Measurements from ENCODE around the gene ACP4. TPM values are rescaled to one million over a fixed set of nuclear protein-coding genes. Genes with fewer than 3 reads are reported as not detected.

The ACP4 gene
- total and polyA plus RNA-seq, 2 of the 13 experiments (the other 11 are each of a cell fraction or from before 2014, with no cell fraction given): 0.08 TPM; not detected in 1

- no peak for TF ChIP-seq AFF4 (CRISPR knock-in tag; IDR thresholded peaks at IDR 0.05)
- no peak for TF ChIP-seq NONO (IDR thresholded peaks at IDR 0.05)
- 0 out of 2 replicates have a peak, but pooled peaks have one; percentile 14 for TF ChIP-seq NONO (CRISPR knock-in tag; conservative IDR thresholded peaks at IDR 0.05)
- TF ChIP-seq DR1 (CRISPR knock-in tag; IDR thresholded peaks at IDR 0.05): peak; percentile 89
- peak; percentile 72; the same call in 1 of the 2 replicates for TF ChIP-seq KDM2A (CRISPR knock-in tag; IDR thresholded peaks at IDR 0.05; ENCODE audit: borderline replicate concordance, low read depth)
- 0 out of 2 replicates have a peak, but pooled peaks have one; percentile 47 for TF ChIP-seq TBX3 (IDR thresholded peaks at IDR 0.05; ENCODE audit: borderline replicate concordance)
- TF ChIP-seq HNF4G (IDR thresholded peaks at IDR 0.05; ENCODE audit: borderline replicate concordance, low read depth, low read length): peak; percentile 20; the same call in 1 of the 2 replicates
- no peak for TF ChIP-seq HNF4G (CRISPR knock-in tag; IDR thresholded peaks at IDR 0.05; ENCODE audit: borderline replicate concordance, low read depth)
- peak; percentile 65 for TF ChIP-seq ZFX (CRISPR knock-in tag; IDR thresholded peaks at IDR 0.05; ENCODE audit: low read depth)
- no peak for TF ChIP-seq NR2F1 (CRISPR knock-in tag; IDR thresholded peaks at IDR 0.05)
- no peak for TF ChIP-seq TOE1 (CRISPR knock-in tag; IDR thresholded peaks at IDR 0.05)
- TF ChIP-seq KLF16 (CRISPR knock-in tag; IDR thresholded peaks at IDR 0.05): peak in 1 of 2 experiments; percentile 25; a peak in 1 of 4 replicates
- TF ChIP-seq CBX5 (CRISPR knock-in tag; IDR thresholded peaks at IDR 0.05; ENCODE audit: borderline replicate concordance): 0 out of 2 replicates have a peak, but pooled peaks have one; percentile 29
- TF ChIP-seq MYNN (CRISPR knock-in tag; IDR thresholded peaks at IDR 0.05; ENCODE audit: low read depth): 0 out of 2 replicates have a peak, but pooled peaks have one; percentile 35
- peak; percentile 66 for TF ChIP-seq MEF2D (CRISPR knock-in tag; IDR thresholded peaks at IDR 0.05)
- peak; percentile 62 for TF ChIP-seq CCDC6 (CRISPR knock-in tag; IDR thresholded peaks at IDR 0.05)
- 0 out of 2 replicates have a peak, but pooled peaks have one; percentile 26 for TF ChIP-seq ZNF543 (CRISPR knock-in tag; IDR thresholded peaks at IDR 0.05)
- peak; percentile 23; the same call in 1 of the 2 replicates for TF ChIP-seq POGK (CRISPR knock-in tag; conservative IDR thresholded peaks at IDR 0.05)
- TF ChIP-seq SKI (IDR thresholded peaks at IDR 0.05; ENCODE audit: partially characterized antibody): peak; percentile 55
- TF ChIP-seq EEA1 (CRISPR knock-in tag; IDR thresholded peaks at IDR 0.05; ENCODE audit: borderline replicate concordance): no peak
- TF ChIP-seq ZFP90 (CRISPR knock-in tag; IDR thresholded peaks at IDR 0.05; ENCODE audit: borderline replicate concordance): no peak
- peak; percentile 22 for TF ChIP-seq YEATS4 (CRISPR knock-in tag; IDR thresholded peaks at IDR 0.05; ENCODE audit: borderline replicate concordance)
These were observed 14.4 kb downstream of the ACP4 start (continued) for GRCh38 chr19:50804420-50805272.

Data from HepG2 (cell line).